ENCODE data around the gene CLPTM1L. TPM values are rescaled to one million over a fixed set of nuclear protein-coding genes. Genes with fewer than 3 reads are reported as not detected.

The CLPTM1L gene
- total and polyA plus RNA-seq, 7 donors, result 33.1 to 90.5 (median 52.5) TPM

GRCh38 chr5:1347571-1347970, 2.7 kb upstream of the CLPTM1L start:
- H3K27me3 ChIP-seq, result no peaks in the 10 kb centered on the region
- DNase-seq, result no peak
- peaks cover 0 to 29% (median 23%) of the 10 kb centered on the region in 4 donors for H3K4me1 ChIP-seq
- H3K27ac ChIP-seq, result no peak overlapping the region
- intact Hi-C loops (cut with DNase I), result loop anchor here (10.0 kb wide), 1 partner anchor 177 kb away; the partner anchor contains the start of gene LPCAT1
- no peak overlapping the region for H3K4me3 ChIP-seq
- WGBS, 2 donors, result 53 to 70% methylated on average over 10 of the region's 10 CpGs
- peaks cover 0 to 5% (median 1%) of the 10 kb centered on the region in 4 donors for H3K36me3 ChIP-seq
- H3K9me3 ChIP-seq, result no peaks in the 10 kb centered on the region
- no peak for TF ChIP-seq POLR2AphosphoS5 (IDR thresholded peaks at IDR 0.05)
- TF ChIP-seq, protein P1, sequence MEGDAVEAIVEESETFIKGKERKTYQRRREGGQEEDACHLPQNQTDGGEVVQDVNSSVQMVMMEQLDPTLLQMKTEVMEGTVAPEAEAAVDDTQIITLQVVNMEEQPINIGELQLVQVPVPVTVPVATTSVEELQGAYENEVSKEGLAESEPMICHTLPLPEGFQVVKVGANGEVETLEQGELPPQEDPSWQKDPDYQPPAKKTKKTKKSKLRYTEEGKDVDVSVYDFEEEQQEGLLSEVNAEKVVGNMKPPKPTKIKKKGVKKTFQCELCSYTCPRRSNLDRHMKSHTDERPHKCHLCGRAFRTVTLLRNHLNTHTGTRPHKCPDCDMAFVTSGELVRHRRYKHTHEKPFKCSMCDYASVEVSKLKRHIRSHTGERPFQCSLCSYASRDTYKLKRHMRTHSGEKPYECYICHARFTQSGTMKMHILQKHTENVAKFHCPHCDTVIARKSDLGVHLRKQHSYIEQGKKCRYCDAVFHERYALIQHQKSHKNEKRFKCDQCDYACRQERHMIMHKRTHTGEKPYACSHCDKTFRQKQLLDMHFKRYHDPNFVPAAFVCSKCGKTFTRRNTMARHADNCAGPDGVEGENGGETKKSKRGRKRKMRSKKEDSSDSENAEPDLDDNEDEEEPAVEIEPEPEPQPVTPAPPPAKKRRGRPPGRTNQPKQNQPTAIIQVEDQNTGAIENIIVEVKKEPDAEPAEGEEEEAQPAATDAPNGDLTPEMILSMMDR (IDR thresholded peaks at IDR 0.05), result no peak
- no peak for TF ChIP-seq EP300 (IDR thresholded peaks at IDR 0.05)
- no peak for TF ChIP-seq POLR2A (IDR thresholded peaks at IDR 0.05)

- no peak for DNase-seq
- H3K36me3 ChIP-seq, result peaks cover 0 to 12% (median 4%) of the 10 kb centered on the region in 4 donors
- H3K9me3 ChIP-seq, result no peaks in the 10 kb centered on the region
- intact Hi-C loops (cut with DNase I), result loop anchor here (10.0 kb wide), 1 partner anchor 178 kb away; the partner anchor contains the start of gene LPCAT1
- H3K27me3 ChIP-seq, result no peaks in the 10 kb centered on the region
- TF ChIP-seq POLR2AphosphoS5 (IDR thresholded peaks at IDR 0.05), result no peak
- TF ChIP-seq EP300 (IDR thresholded peaks at IDR 0.05), result no peak
- TF ChIP-seq, protein P1 (IDR thresholded peaks at IDR 0.05), result no peak
- TF ChIP-seq POLR2A (IDR thresholded peaks at IDR 0.05), result no peak
- H3K27ac ChIP-seq, result no peak overlapping the region
- peaks cover 0 to 33% (median 23%) of the 10 kb centered on the region in 4 donors for H3K4me1 ChIP-seq
- WGBS, 2 donors, result 89 to 90% methylated on average over 21 of the region's 21 CpGs
- H3K4me3 ChIP-seq, result no peak overlapping the region
Measured at GRCh38 chr5:1346627-1347440, 1.9 kb upstream of the CLPTM1L start.

DNA sequence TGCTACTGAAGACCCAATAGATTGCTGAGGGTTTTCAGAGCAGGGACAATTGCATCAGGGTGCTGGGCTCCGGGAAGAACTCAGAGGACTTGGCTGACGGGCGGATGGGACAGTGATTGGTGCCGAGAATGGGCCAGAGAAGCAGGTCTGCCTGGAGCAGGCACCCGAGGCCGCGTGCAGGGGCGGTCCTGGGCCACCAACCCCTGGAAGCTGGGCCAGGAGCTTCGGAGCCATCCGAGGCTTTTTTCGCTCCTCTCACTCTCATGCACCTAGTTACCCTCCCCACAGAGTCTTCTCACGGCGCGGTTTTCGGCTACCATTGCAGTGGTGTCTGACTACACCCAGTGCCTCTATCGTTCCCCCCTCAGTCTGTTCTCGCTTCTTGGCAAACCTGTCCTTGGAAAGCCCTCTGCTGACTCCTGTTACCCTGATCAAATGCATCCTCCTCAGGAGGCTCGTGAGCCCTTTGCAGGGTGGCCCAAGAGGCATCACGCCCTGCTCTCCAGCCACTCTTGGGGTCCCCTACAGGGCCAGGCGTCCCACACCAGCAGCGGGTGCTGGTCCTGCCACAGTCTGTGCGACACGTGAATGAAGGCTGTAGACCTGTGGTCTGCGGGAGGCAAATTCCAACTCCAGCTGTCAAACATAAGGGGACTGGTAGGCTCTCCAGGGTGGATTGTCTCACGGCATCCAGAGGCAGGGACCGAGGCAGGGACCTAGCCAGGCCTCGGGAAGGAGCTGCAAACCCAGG, 1.2 kb upstream of the CLPTM1L start:
- no peaks in the 10 kb centered on the region for H3K9me3 ChIP-seq
- peak overlapping the region in 3 of 4 donors; percentile 83 to 94 (median 92) for H3K27ac ChIP-seq
- peaks cover 0 to 33% (median 23%) of the 10 kb centered on the region in 4 donors for H3K4me1 ChIP-seq
- WGBS, 2 donors, result 80 to 83% methylated on average over 27 of the region's 27 CpGs
- TF ChIP-seq, protein P1 (IDR thresholded peaks at IDR 0.05), result no peak
- TF ChIP-seq POLR2A (IDR thresholded peaks at IDR 0.05) (no peak), EP300 (IDR thresholded peaks at IDR 0.05) (no peak), POLR2AphosphoS5 (IDR thresholded peaks at IDR 0.05) (no peak)
- H3K36me3 ChIP-seq, result peaks cover 0 to 20% (median 10%) of the 10 kb centered on the region in 4 donors
- H3K27me3 ChIP-seq, result no peaks in the 10 kb centered on the region
- peak overlapping the region; percentile 71 to 99 (median 86) for H3K4me3 ChIP-seq
- intact Hi-C loops (cut with DNase I), result loop anchor here (2.0 to 10.0 kb wide), 3 partner anchors 179 to 453 kb away; partner anchors contain the start of genes LPCAT1 and MRPL36
- no peak for DNase-seq

GRCh38 chr5:1343931-1344901, 683 bp downstream of the CLPTM1L start:
- intact Hi-C loops (cut with DNase I), result loop anchor here (2.0 to 10.0 kb wide), 3 partner anchors 181 to 455 kb away; partner anchors contain the start of genes LPCAT1 and MRPL36
- Histone ChIP-seq H3K36me3 (peaks cover 0 to 37% (median 20%) of the 10 kb centered on the region in 4 donors), H3K4me1 (peaks cover 0 to 33% (median 23%) of the 10 kb centered on the region in 4 donors), H3K4me3 (peak overlapping the region; percentile 71 to 99 (median 80)), H3K27ac (peak overlapping the region; percentile 41 to 87 (median 52)), H3K27me3 (no peaks in the 10 kb centered on the region), H3K9me3 (no peaks in the 10 kb centered on the region)
- DNase-seq, result no peak
- WGBS, 2 donors, result 3 to 7% methylated on average over 61 of the region's 61 CpGs
- no peak for TF ChIP-seq POLR2AphosphoS5 (IDR thresholded peaks at IDR 0.05)
- no peak for TF ChIP-seq POLR2A (IDR thresholded peaks at IDR 0.05)

Data from sigmoid colon (tissue), 7 donors.